Measurements from ENCODE around the gene RAB7A. TPM values are rescaled to one million over a fixed set of nuclear protein-coding genes. Genes with fewer than 3 reads are reported as not detected.
"Not testable (repeated sequence)": the region's sequence is repeated elsewhere in the genome, so short reads cannot be mapped to it uniquely, and the experiment has no call there.

Gene RAB7A
- total and polyA plus RNA-seq, 3 experiments from 2014 or later = 206 to 285 (median 260) TPM

- H3K27me3 ChIP-seq (ENCODE audit: insufficient read depth, low read length, poor library complexity, severe bottlenecking); H3K9me3 Mint-ChIP-seq; POLR2A ChIA-PET; H3K4me3 ChIP-seq (ENCODE audit: low read length); H3K4me3 Mint-ChIP-seq; DNase-seq; H3K27ac Mint-ChIP-seq; CTCF ChIA-PET; H3K27ac ChIP-seq (ENCODE audit: low read depth, low read length); H3K36me3 ChIP-seq (ENCODE audit: insufficient read depth, low read length); H3K27me3 Mint-ChIP-seq; H3K9me3 ChIP-seq (ENCODE audit: low read length): not testable (repeated sequence)
- H3K4me1 ChIP-seq (ENCODE audit: insufficient read depth, low read length) = peaks cover 33% of the 10 kb centered on the region
- H3K36me3 Mint-ChIP-seq = peaks cover 5 to 16% (median 7%) of the 10 kb centered on the region in 3 donors
- H3K4me1 Mint-ChIP-seq = peaks cover 58 to 85% (median 81%) of the 10 kb centered on the region in 3 donors
Observed at GRCh38 chr3:128773189-128773588, 47.2 kb downstream of the RAB7A start.

- H3K4me3 Mint-ChIP-seq; H3K4me3 ChIP-seq (ENCODE audit: low read length); H3K27me3 Mint-ChIP-seq; H3K36me3 ChIP-seq (ENCODE audit: insufficient read depth, low read length); H3K9me3 ChIP-seq (ENCODE audit: low read length); H3K9me3 Mint-ChIP-seq; DNase-seq; H3K27ac ChIP-seq (ENCODE audit: low read depth, low read length); H3K27me3 ChIP-seq (ENCODE audit: insufficient read depth, low read length, poor library complexity, severe bottlenecking); POLR2A ChIA-PET; CTCF ChIA-PET: not testable (repeated sequence)
- peaks cover 36% of the 10 kb centered on the region for H3K4me1 ChIP-seq (ENCODE audit: insufficient read depth, low read length)
- peaks cover 58 to 85% (median 81%) of the 10 kb centered on the region in 3 donors for H3K4me1 Mint-ChIP-seq
- H3K27ac Mint-ChIP-seq = peak overlapping the region in 1 of 8 donors; percentile 14
- H3K36me3 Mint-ChIP-seq = peaks cover 5 to 16% (median 7%) of the 10 kb centered on the region in 3 donors
Observed at GRCh38 chr3:128773592-128773991, 47.6 kb downstream of the RAB7A start.

DNA sequence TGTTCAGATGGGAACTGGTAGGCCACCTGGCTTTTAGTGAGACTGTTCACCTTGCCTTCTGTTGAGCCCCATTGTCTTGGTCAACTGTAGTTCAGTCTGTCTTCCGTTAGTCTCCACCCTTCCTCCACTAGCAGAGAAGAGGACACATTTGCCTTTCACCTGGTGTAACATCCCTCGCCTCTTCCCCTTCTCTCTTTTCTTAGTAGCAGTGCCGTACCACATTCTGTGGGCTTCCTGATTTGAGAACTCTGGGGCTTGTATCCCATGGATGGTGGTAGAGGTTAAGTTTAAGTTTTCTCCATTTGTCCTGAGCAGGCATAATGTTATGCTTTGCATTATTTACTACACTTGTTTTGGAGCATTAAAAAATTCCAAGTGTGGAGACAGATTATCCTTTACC, 49.3 kb downstream of the RAB7A start:
- H3K4me1 ChIP-seq (ENCODE audit: insufficient read depth, low read length) = peaks cover 32% of the 10 kb centered on the region
- DNase-seq = no peak
- CTCF ChIA-PET = no interaction called here

DNA sequence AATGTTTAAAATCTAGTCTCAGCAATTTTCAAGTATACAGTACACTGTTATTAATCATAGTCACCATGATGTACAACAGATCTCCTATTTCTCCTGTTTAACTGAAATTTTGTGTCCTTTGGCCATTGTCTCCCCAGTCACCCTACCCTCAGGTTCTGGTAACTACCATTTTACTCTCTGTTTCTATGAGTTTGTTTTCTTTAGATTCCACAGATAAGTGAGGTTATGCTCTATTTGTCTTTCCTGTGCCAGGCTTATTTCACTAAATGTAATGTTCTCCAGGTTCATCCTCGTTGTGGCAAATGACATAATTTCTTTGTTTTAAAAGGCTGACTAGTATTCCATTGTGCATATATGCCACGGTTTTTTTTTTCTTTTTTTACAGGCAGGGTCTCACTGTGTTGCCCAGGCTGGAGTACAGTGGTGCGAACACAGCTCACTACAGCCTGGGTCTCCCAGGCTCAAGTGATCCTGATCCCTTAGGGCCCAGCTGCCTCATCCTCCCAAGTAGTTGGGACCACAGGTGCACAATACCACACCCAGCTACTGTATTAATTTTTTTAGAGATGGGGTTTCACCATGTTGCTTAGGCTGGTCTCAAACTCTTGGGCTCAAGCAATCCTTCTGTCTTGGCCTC, 50.0 kb downstream of the RAB7A start:
- Histone ChIP-seq H3K9me3 (ENCODE audit: low read length) (no peaks in the 10 kb centered on the region), H3K4me3 (ENCODE audit: low read length) (no peak overlapping the region), H3K27ac (ENCODE audit: low read depth, low read length) (no peak overlapping the region), H3K36me3 (ENCODE audit: insufficient read depth, low read length) (no peaks in the 10 kb centered on the region), H3K4me1 (ENCODE audit: insufficient read depth, low read length) (peaks cover 35% of the 10 kb centered on the region), H3K27me3 (ENCODE audit: insufficient read depth, low read length, poor library complexity, severe bottlenecking) (no peaks in the 10 kb centered on the region)
- CTCF ChIA-PET = no interaction called here
- no peak for DNase-seq
- H3K9me3 Mint-ChIP-seq = no peaks in the 10 kb centered on the region
- H3K4me3 Mint-ChIP-seq = no peak overlapping the region
- H3K27me3 Mint-ChIP-seq = no peaks in the 10 kb centered on the region
- peaks cover 5 to 16% (median 8%) of the 10 kb centered on the region in 3 donors for H3K36me3 Mint-ChIP-seq
- H3K4me1 Mint-ChIP-seq = peaks cover 53 to 87% (median 81%) of the 10 kb centered on the region in 3 donors
- POLR2A ChIA-PET = no interaction called here
- H3K27ac Mint-ChIP-seq = peak overlapping the region in 4 of 8 donors; percentile 47 to 82 (median 78)

More for the DNA sequence above, 49.3 kb downstream of the RAB7A start:
- peak overlapping the region in 4 of 8 donors; percentile 18 to 70 (median 36) for H3K27ac Mint-ChIP-seq
- POLR2A ChIA-PET = no interaction called here
- H3K27me3 Mint-ChIP-seq = no peaks in the 10 kb centered on the region
- Histone ChIP-seq H3K4me3 (ENCODE audit: low read length) (no peak overlapping the region), H3K9me3 (ENCODE audit: low read length) (no peaks in the 10 kb centered on the region), H3K36me3 (ENCODE audit: insufficient read depth, low read length) (no peaks in the 10 kb centered on the region), H3K27ac (ENCODE audit: low read depth, low read length) (no peak overlapping the region), H3K27me3 (ENCODE audit: insufficient read depth, low read length, poor library complexity, severe bottlenecking) (no peaks in the 10 kb centered on the region)
- H3K4me3 Mint-ChIP-seq = no peak overlapping the region
- no peaks in the 10 kb centered on the region for H3K9me3 Mint-ChIP-seq
- H3K4me1 Mint-ChIP-seq = peaks cover 55 to 86% (median 81%) of the 10 kb centered on the region in 3 donors
- H3K36me3 Mint-ChIP-seq = peaks cover 5 to 16% (median 7%) of the 10 kb centered on the region in 3 donors

DNA sequence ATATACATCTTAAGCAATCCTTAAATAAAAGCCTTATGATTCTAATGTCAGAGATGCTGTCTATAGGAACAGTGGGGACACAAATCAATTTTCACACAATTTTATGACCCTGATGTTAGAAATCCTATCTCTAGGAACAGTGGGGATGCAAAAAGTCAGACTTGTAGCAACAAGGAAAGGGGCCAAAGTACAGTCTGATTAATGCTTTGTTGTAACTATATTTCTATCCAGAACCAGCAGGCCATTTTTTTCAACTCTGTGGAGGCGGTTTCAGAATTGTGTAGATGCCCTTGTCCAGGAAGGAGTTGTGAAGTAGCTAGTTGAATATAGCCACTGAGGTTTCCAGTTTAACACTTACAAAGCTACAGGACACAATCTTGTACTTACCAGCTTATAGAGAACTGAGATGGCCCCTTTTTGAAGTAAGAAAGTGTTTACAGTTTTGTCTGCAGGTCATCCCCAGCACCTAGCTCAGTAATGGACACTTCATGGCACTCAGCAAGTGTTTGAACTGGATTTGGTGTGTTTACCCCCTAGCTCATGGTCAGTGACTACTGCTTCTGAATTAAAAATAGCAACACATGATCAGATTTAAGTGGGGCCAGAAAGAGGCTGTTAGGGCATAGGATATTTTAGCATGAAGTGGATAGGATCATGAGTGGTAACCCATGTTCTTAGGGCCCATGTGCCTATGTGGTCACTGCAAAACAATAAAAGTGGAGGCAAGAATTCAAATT, 54.3 kb downstream of the RAB7A start:
- Mint-ChIP-seq H3K9me3 (no peaks in the 10 kb centered on the region), H3K27ac (peak overlapping the region; percentile 7 to 85 (median 54)), H3K36me3 (peaks cover 0 to 6% (median 3%) of the 10 kb centered on the region in 3 donors), H3K4me3 (no peak overlapping the region), H3K4me1 (peaks cover 58 to 92% (median 90%) of the 10 kb centered on the region in 3 donors), H3K27me3 (no peaks in the 10 kb centered on the region)
- no peak for DNase-seq
- H3K27ac ChIP-seq (ENCODE audit: low read depth, low read length) = no peak overlapping the region
- CTCF ChIA-PET = interaction anchor here (0.8 to 1.6 kb wide), 5 partner anchors 11 to 99 kb away, joined by 3 to 9 read pairs (median 5); no protein-coding TSS in a partner anchor
- H3K4me3 ChIP-seq (ENCODE audit: low read length) = no peak overlapping the region
- H3K4me1 ChIP-seq (ENCODE audit: insufficient read depth, low read length) = peaks cover 45% of the 10 kb centered on the region
- H3K36me3 ChIP-seq (ENCODE audit: insufficient read depth, low read length) = no peaks in the 10 kb centered on the region
- H3K27me3 ChIP-seq (ENCODE audit: insufficient read depth, low read length, poor library complexity, severe bottlenecking) = no peaks in the 10 kb centered on the region
- H3K9me3 ChIP-seq (ENCODE audit: low read length) = no peaks in the 10 kb centered on the region
- POLR2A ChIA-PET = interaction anchor here (0.9 kb wide), 1 partner anchor 10 kb away, joined by 3 read pairs; no protein-coding TSS in a partner anchor

DNA sequence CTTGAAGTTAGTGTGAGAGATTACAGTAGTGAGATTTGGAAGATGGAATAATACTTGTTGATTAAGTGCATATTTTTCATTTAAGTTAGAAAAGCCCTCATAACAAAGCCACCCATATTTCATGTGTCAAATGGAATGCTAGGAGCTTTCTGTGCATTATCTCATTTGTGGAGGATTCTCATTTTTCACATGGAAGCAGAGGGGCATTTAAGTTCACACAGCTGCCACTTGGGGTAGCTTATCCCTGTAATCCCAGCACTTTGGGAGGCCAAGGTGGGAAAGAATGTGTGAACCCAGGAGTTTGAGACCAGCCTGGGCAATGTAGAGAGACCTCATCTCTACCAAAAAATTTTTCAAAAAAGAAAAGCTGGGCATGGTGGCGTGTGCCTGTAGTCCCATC, 55.2 kb downstream of the RAB7A start:
- peak overlapping the region in 7 of 8 donors; percentile 2 to 72 (median 44) for H3K27ac Mint-ChIP-seq
- H3K27me3 ChIP-seq (ENCODE audit: insufficient read depth, low read length, poor library complexity, severe bottlenecking) = no peaks in the 10 kb centered on the region
- no peak overlapping the region for H3K27ac ChIP-seq (ENCODE audit: low read depth, low read length)
- ChIA-PET POLR2A (no interaction called here), CTCF (interaction anchor here (1.0 to 1.6 kb wide), 4 partner anchors 10 to 101 kb away, joined by 3 to 9 read pairs (median 5); no protein-coding TSS in a partner anchor)
- H3K36me3 ChIP-seq (ENCODE audit: insufficient read depth, low read length) = no peaks in the 10 kb centered on the region
- H3K4me3 ChIP-seq (ENCODE audit: low read length) = no peak overlapping the region
- peaks cover 55 to 89% (median 88%) of the 10 kb centered on the region in 3 donors for H3K4me1 Mint-ChIP-seq
- peaks cover 0 to 2% (median 1%) of the 10 kb centered on the region in 3 donors for H3K36me3 Mint-ChIP-seq
- no peaks in the 10 kb centered on the region for H3K9me3 ChIP-seq (ENCODE audit: low read length)
- H3K4me1 ChIP-seq (ENCODE audit: insufficient read depth, low read length) = peaks cover 52% of the 10 kb centered on the region
- no peak for DNase-seq
- H3K27me3 Mint-ChIP-seq = no peaks in the 10 kb centered on the region
- H3K9me3 Mint-ChIP-seq = no peaks in the 10 kb centered on the region
- H3K4me3 Mint-ChIP-seq = no peak overlapping the region

DNA sequence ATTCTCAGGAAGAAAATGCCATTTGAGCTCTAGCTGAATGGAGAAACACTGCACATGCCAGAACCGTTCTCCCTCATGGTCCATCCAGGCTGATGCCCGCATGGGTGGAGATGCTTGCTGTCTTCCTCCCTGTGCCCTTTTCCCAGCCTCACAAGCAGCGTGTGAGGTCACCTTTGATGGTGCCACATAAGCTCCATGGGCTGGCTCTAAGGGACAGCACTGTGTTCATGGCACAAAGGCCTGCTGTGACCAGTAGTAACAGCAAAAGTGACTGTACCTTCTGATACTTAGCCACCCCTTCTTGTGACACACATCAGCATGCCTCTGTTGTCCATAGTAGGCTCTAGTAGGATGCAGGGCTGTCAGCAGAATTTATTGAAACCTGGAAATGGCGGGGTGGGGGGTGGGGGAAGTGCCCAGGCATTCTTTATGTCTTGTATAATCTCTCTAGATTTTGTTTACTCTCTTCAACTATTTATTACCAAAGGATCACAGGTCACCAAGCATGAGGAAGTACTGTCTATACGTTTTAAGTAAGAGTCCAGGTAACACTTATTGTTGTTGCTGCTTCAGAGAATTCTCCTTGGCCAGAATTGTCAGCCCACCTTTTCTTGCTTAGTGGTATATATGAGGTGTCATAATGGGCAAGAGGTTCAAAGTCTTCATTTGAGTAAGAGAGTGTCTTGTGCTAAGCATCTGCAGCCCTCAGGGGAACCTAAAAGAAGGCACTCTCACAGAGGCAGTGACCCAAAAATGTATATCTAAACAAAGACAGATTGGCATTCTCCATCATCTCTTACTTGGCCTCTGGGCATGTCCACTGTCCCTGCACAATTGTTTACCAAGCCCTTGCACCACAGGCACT, 56.5 kb downstream of the RAB7A start:
- POLR2A ChIA-PET = no interaction called here
- H3K4me1 ChIP-seq (ENCODE audit: insufficient read depth, low read length) = peaks cover 57% of the 10 kb centered on the region
- no peak overlapping the region for H3K4me3 Mint-ChIP-seq
- H3K27me3 Mint-ChIP-seq = no peaks in the 10 kb centered on the region
- CTCF ChIA-PET = interaction anchor here (1.0 kb wide), 1 partner anchor 102 kb away, joined by 3 read pairs; no protein-coding TSS in a partner anchor
- H3K9me3 Mint-ChIP-seq = no peaks in the 10 kb centered on the region
- peak overlapping the region in 7 of 8 donors; percentile 28 to 84 (median 56) for H3K27ac Mint-ChIP-seq
- no peak for DNase-seq
- peaks cover 62 to 90% (median 89%) of the 10 kb centered on the region in 3 donors for H3K4me1 Mint-ChIP-seq
- H3K27ac ChIP-seq (ENCODE audit: low read depth, low read length) = no peak overlapping the region
- no peaks in the 10 kb centered on the region for H3K9me3 ChIP-seq (ENCODE audit: low read length)
- H3K36me3 Mint-ChIP-seq = peaks cover 0 to 1% (median 0%) of the 10 kb centered on the region in 3 donors
- no peaks in the 10 kb centered on the region for H3K27me3 ChIP-seq (ENCODE audit: insufficient read depth, low read length, poor library complexity, severe bottlenecking)
- H3K4me3 ChIP-seq (ENCODE audit: low read length) = no peak overlapping the region
- no peaks in the 10 kb centered on the region for H3K36me3 ChIP-seq (ENCODE audit: insufficient read depth, low read length)

All from CD8-positive, alpha-beta memory T cell (primary cell).